GM12872 (cell line): ENCODE results near the gene ARHGAP12.

ENCODE experiments used
- CTCF ChIP-seq: IDR thresholded peaks from 3 replicates; pipeline ENCODE4 v1.5.1; 2011; ENCODE audit warnings: low read depth, mild to moderate bottlenecking, low read length, moderate library complexity; ENCODE audit not compliant: insufficient read depth

ARHGAP12 gene

GRCh38 chr10:31822616-31823318 lies 105.9 kb downstream of the ARHGAP12 start:
- no peak for TF ChIP-seq CTCF

GRCh38 chr10:31822150-31822549 lies 106.5 kb downstream of the ARHGAP12 start:
- TF ChIP-seq CTCF, result no peak

- no peak for TF ChIP-seq CTCF
Measured at GRCh38 chr10:31820778-31821369, 107.8 kb downstream of the ARHGAP12 start.

DNA sequence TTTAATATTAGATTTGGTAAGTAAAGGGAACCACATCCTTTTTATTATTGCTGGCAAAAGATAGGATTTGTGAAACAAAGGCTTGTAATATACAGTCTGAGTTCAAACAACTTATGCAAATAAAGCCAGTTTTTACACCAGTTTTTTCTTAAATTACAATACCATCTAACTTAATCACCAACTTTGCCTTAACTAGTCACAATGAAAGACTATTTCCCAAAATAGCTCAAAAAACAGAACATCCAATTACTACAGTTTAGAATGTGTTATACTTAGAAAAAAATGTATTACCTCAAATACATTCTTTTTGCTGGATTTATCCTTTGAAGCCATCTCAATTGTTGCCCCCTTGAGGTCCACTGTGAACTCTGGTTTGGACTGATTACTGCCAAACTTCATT lies 108.5 kb downstream of the ARHGAP12 start:
- TF ChIP-seq CTCF, result no peak

GRCh38 chr10:31819391-31819820 lies 109.2 kb downstream of the ARHGAP12 start:
- no peak for TF ChIP-seq CTCF

- TF ChIP-seq CTCF, result no peak
Measured at GRCh38 chr10:31816318-31816717, 112.3 kb downstream of the ARHGAP12 start.

GRCh38 chr10:31808258-31809218 lies 120.1 kb downstream of the ARHGAP12 start:
- TF ChIP-seq CTCF, result peak; percentile 21; the same call in 1 of the 3 replicates
